Body of pancreas (tissue), 4 donors: ENCODE data around the gene RPH3AL. TPM values are rescaled to one million over a fixed set of nuclear protein-coding genes. Genes with fewer than 3 reads are reported as not detected.
"Not testable (repeated sequence)": the region's sequence is repeated elsewhere in the genome, so short reads cannot be mapped to it uniquely, and the experiment has no call there.

Source experiments
- ATAC-seq: fragments of 150-250 bp; one replicate; pipeline ENCODE4 v1.9.1; 2016
- DNase-seq, 4 donors: peaks; one replicate each; pipeline ENCODE4 v3.0.0-alpha.2; 2019
- H3K27ac ChIP-seq, 4 donors: fragments of 200-600 bp; sonication (generic); 1 replicate in 3 of 4; 2 replicates in 1 of 4; pipeline versions ENCODE4 v1.5.1 to v1.6.1; 2016 to 2019; ENCODE audit warnings: mild to moderate bottlenecking in 1 of 4, mixed read lengths in 1 of 4, moderate library complexity in 1 of 4
- H3K27me3 ChIP-seq, 2 donors: fragments of 200-600 bp; sonication (generic); one replicate each; pipeline ENCODE4 v1.6.0; 2016; ENCODE audit warnings: mild to moderate bottlenecking in 1 of 2
- H3K36me3 ChIP-seq, 2 donors: fragments of 200-600 bp; sonication (generic); replicated peaks in 1 of 2; 2 replicates each; pipeline ENCODE4 v1.5.1; 2016; ENCODE audit warnings: low read depth in 2 of 2; ENCODE audit not compliant: insufficient read depth in 1 of 2
- H3K4me1 ChIP-seq: fragments of 200-600 bp; sonication (generic); one replicate; pipeline ENCODE4 v1.6.0; 2016
- H3K4me3 ChIP-seq, 2 donors: fragments of 200-600 bp; sonication (generic); 1 replicate in 1 of 2; 2 replicates in 1 of 2; pipeline ENCODE4 v1.5.1; 2016 to 2019
- H3K9me3 ChIP-seq, 3 donors: fragments of 200-600 bp; sonication (generic); 1 replicate in 2 of 3; 2 replicates in 1 of 3; pipeline ENCODE4 v1.5.1; 2016
- CTCF ChIP-seq, 7 experiments: fragments of 450-650 bp in 4 of 7; fragments of 200-600 bp in 3 of 7; sonication (generic) in 3 of 7; IDR thresholded peaks; one replicate each; pipeline ENCODE4 v1.5.1; 2016 to 2019; ENCODE audit warnings: antibody characterized with exemption in 7 of 7
- POLR2A ChIP-seq, 3 donors: fragments of 450-650 bp; IDR thresholded peaks; one replicate each; pipeline ENCODE4 v1.6.1; 2016; ENCODE audit warnings: antibody characterized with exemption in 3 of 3, mild to moderate bottlenecking in 2 of 3
- WGBS, 2 donors: methylation state at CpG; one replicate each; pipeline ENCODE4 v1.1.5; 2017; 5-methylcytosine and 5-hydroxymethylcytosine counted together
- intact Hi-C: fragments of 100-400 bp; cut with DNase I; formaldehyde crosslinking; loops from one replicate; pipeline ENCODE4 v1.15.1; 2023
- total RNA-seq, 2 donors: library from RNA; depleted of rRNA; stranded (reverse); fragments of >200 nt; gene quantifications; one replicate each; pipeline ENCODE4 v1.1.0, GENCODE V29; 2016

The RPH3AL gene
- total RNA-seq, 2 donors from 2014 or later, result 77.1 to 89.5 TPM

DNA sequence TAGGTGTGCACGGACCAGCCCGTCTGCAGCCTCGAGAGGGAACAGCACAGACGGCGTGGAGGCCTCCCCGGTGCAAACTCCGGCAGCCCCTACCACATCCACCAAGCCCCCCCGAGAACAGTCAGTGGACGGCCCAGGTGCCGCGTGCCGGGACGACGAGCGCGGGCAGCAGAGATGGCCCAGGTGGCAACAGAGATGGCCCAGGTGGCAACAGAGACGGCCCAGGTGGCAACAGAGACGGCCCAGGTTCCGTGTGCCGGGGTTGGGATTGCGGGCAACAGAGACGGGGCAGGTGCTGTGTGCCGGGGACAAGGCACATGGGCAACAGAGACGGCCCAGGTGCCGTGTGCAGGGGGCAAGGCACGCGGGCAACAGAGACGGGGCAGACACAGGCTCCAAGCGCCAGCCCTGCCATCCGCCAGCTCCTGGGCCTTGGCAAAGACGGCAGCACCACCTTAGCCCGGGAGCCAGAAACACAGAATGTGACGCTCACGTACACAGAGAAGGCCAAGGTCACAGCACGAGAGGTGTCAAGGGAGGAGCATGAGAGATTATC lies 31.1 kb downstream of the RPH3AL start:
- peak in 1 of 4 donors; percentile 25 for DNase-seq
- TF ChIP-seq POLR2A (IDR thresholded peaks at IDR 0.05), result no peak
- TF ChIP-seq CTCF (IDR thresholded peaks at IDR 0.05), result no peak
- ATAC-seq, result peak; percentile 30
- 79 to 83% methylated on average over 22 to 34 of the region's 35 CpGs for WGBS, 2 donors
- Histone ChIP-seq H3K36me3 (peaks cover 0 to 9% of the 10 kb centered on the region in 2 donors), H3K4me3 (no peak overlapping the region), H3K9me3 (no peaks in the 10 kb centered on the region), H3K27ac (no peak overlapping the region), H3K27me3 (no peaks in the 10 kb centered on the region), H3K4me1 (no peaks in the 10 kb centered on the region)
- intact Hi-C loops, result no loop called here

DNA sequence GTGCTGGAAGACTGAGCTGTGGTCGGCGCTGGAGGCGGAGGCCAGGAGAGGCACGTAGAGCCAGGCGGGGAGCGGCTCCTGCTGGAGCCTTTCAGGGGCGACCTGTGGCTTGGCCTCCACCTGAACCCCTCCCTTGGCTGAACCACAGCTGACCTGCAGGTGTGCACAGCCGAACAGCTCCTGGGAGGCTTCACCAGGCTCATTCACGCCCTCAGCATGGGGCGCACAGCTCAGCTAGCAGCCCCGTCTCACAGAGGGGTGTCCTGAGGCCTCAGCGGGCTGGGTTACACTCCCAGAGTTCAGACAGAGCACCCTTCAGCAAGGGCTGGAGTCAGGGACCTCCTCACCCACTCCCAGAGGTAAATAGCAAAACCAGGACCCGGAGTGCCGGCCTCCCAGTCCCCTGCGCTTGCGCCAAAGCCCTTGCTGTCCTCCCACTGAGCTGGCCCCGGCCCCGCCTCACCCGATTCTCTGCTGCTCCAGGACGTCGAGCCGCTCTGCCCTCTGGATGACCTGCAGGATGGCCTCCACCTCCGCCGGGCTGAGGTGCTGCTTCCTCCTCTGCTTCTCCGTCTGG lies 31.7 kb downstream of the RPH3AL start:
- 88 to 93% methylated on average over 9 to 21 of the region's 25 CpGs for whole genome bisulfite sequencing, 2 donors
- no peak for ATAC-seq
- no peaks in the 10 kb centered on the region for H3K4me1 ChIP-seq
- TF ChIP-seq CTCF (IDR thresholded peaks at IDR 0.05) (no peak), POLR2A (IDR thresholded peaks at IDR 0.05) (no peak)
- DNase-seq, result peak in 1 of 4 donors; percentile 17
- H3K36me3 ChIP-seq, result peaks cover 0 to 9% of the 10 kb centered on the region in 2 donors
- intact Hi-C loops, result no loop called here
- H3K27me3 ChIP-seq, result no peaks in the 10 kb centered on the region
- H3K27ac ChIP-seq, result no peak overlapping the region
- no peaks in the 10 kb centered on the region for H3K9me3 ChIP-seq
- no peak overlapping the region for H3K4me3 ChIP-seq

DNA sequence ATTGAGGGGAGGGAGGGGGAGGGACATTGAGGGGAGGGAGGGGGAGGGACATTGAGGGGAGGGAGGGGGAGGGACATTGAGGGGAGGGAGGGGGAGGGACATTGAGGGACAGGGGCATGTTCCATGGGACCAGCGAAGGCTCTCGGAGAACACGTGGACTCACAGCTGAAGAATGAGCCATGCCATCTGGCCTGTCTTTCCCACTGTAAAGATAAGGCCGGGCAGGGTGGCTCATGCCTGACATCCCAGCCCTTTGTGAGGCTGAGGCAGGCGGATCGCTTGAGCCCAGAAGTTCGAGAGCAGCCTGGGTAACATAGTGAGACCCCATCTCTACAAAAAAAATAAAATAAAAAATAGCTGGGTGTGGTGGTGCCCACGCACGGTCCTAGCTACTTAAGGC lies 32.5 kb downstream of the RPH3AL start:
- intact Hi-C loops, result no loop called here
- Histone ChIP-seq H3K4me1 (no peaks in the 10 kb centered on the region), H3K9me3 (no peaks in the 10 kb centered on the region), H3K27me3 (no peaks in the 10 kb centered on the region), H3K4me3 (no peak overlapping the region), H3K27ac (no peak overlapping the region), H3K36me3 (peaks cover 0 to 9% of the 10 kb centered on the region in 2 donors)
- TF ChIP-seq POLR2A (IDR thresholded peaks at IDR 0.05) (no peak), CTCF (IDR thresholded peaks at IDR 0.05) (no peak)
- no peak for ATAC-seq
- 81 to 83% methylated on average over 8 to 9 of the region's 9 CpGs for WGBS, 2 donors
- peak in 2 of 4 donors; percentile 47 to 57 for DNase-seq

GRCh38 chr17:319266-319665 lies 33.3 kb downstream of the RPH3AL start:
- peak in 1 of 4 donors; percentile 13 for DNase-seq
- Histone ChIP-seq H3K4me3 (no peak overlapping the region), H3K27me3 (no peaks in the 10 kb centered on the region), H3K4me1 (no peaks in the 10 kb centered on the region), H3K36me3 (peaks cover 0 to 9% of the 10 kb centered on the region in 2 donors), H3K27ac (no peak overlapping the region), H3K9me3 (no peaks in the 10 kb centered on the region)
- no peak for ATAC-seq
- WGBS, 2 donors, result 93 to 96% methylated on average over 12 of the region's 12 CpGs
- intact Hi-C loops, result loop anchor here (5.0 kb wide), 1 partner anchor 63 kb away; no protein-coding TSS in a partner anchor
- TF ChIP-seq POLR2A (IDR thresholded peaks at IDR 0.05) (no peak), CTCF (IDR thresholded peaks at IDR 0.05) (no peak)

DNA sequence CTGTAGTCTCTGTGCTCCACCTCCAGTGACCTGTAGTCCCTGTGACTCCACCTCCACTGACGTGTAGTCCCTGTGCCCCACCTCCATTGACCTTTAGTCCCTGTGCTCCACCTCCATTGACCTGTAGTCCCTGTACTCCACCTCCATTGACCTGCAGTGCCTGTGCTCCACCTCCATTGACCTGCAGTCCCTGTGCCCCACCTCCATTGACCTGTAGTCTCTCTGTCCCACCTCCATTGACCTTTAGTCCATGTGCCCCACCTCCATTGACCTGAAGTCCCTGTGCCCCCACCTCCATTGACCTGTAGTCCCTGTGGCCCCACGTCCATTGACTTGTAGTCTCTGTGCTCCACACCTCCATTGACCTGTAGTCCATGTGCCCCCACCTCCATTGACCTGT lies 35.5 kb downstream of the RPH3AL start:
- H3K4me3 ChIP-seq, H3K36me3 ChIP-seq, H3K9me3 ChIP-seq, H3K27me3 ChIP-seq, H3K4me1 ChIP-seq, ATAC-seq: not testable (repeated sequence)
- DNase-seq, result peak in 2 of 4 donors; percentile 0 to 2
- WGBS, 2 donors, result 87 to 90% methylated on average over 2 of the region's 2 CpGs
- intact Hi-C loops, result loop anchor here (5.0 kb wide), 1 partner anchor 65 kb away; no protein-coding TSS in a partner anchor
- peak overlapping the region in 1 of 4 donors; percentile 2 for H3K27ac ChIP-seq

DNA sequence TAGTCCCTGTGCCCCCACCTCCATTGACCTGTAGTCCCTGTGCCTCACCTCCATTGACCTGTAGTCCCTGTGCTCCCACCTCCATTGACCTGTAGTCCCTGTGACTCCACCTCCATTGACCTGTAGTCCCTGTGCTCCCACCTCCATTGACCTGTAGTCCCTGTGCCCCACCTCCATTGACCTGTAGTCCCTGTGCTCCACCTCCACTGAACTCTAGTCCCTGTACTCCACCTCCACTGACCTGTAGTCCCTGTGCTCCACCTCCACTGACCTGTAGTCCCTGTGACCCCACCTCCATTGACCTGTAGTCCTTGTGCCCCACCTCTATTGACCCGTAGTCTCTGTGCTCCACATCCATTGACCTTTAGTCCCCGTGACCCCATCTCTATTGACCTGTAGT lies 37.2 kb downstream of the RPH3AL start:
- intact Hi-C loops, result loop anchor here (2.0 to 5.0 kb wide), 2 partner anchors 31 to 67 kb away; no protein-coding TSS in a partner anchor
- DNase-seq, H3K4me3 ChIP-seq, H3K4me1 ChIP-seq, ATAC-seq, H3K27ac ChIP-seq, H3K27me3 ChIP-seq, H3K9me3 ChIP-seq, H3K36me3 ChIP-seq: not testable (repeated sequence)
- WGBS, 2 donors, result 58 to 71% methylated on average over 2 of the region's 2 CpGs

DNA sequence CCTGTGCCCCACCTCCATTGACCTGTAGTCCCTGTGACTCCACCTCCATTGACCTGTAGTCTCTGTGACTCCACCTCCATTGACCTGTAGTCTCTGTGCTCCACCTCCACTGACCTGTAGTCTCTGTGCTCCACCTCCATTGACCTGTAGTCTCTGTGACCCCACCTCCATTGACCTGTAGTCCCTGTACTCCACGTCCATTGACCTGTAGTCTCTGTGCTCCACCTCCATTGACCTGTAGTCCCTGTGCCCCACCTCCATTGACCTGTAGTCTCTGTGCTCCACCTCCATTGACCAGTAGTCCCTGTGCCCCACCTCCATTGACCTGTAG lies 38.0 kb downstream of the RPH3AL start:
- not testable (repeated sequence) for H3K27ac ChIP-seq, H3K36me3 ChIP-seq, DNase-seq, H3K27me3 ChIP-seq, H3K4me3 ChIP-seq, H3K9me3 ChIP-seq, ATAC-seq
- intact Hi-C loops, result loop anchor here (2.0 kb wide), 1 partner anchor 30 kb away; no protein-coding TSS in a partner anchor
- WGBS, 2 donors, result 78 to 93% methylated on average over 1 of the region's 1 CpG
- peaks cover 14% of the 10 kb centered on the region for H3K4me1 ChIP-seq
